GM13976 (cell line): ENCODE results near the gene MPHOSPH10.
"Not testable (repeated sequence)": the region's sequence is repeated elsewhere in the genome, so short reads cannot be mapped to it uniquely, and the experiment has no call there.

ENCODE experiments used
- DNase-seq: peaks from one replicate; pipeline ENCODE4 v3.0.0; 2012; ENCODE audit warnings: low spot score
- in situ Hi-C: fragments of 300-500 bp; cut with MboI; formaldehyde crosslinking; loops from one replicate; pipeline ENCODE4 v1.12.0; 2022; ENCODE audit warnings: low sequenced_read_pairs, mixed read lengths, inconsistent platforms; ENCODE audit not compliant: unreplicated experiment
- TF ChIP-seq, protein P1 (sequence below): IDR thresholded peaks from 2 replicates; pipeline ENCODE4 v1.5.1; 2012; ENCODE audit warnings: borderline replicate concordance, mild to moderate bottlenecking; ENCODE audit not compliant: insufficient read depth; ENCODE audit errors: extremely low read depth, missing control alignments, control extremely low read depth

Gene MPHOSPH10

GRCh38 chr2:71130152-71130904, at the start of gene MPHOSPH10, which contains the start of gene MCEE:
Gene MPHOSPH10 (plus strand): TSS chr2:71130634. CDS start chr2:71130666, 32 bp downstream.
Gene MCEE (minus strand): TSS chr2:71130229. CDS start chr2:71130219, 10 bp downstream.
- in situ Hi-C loops, result no loop called here
- DNase-seq, result peak; percentile 94
- TF ChIP-seq, protein P1, sequence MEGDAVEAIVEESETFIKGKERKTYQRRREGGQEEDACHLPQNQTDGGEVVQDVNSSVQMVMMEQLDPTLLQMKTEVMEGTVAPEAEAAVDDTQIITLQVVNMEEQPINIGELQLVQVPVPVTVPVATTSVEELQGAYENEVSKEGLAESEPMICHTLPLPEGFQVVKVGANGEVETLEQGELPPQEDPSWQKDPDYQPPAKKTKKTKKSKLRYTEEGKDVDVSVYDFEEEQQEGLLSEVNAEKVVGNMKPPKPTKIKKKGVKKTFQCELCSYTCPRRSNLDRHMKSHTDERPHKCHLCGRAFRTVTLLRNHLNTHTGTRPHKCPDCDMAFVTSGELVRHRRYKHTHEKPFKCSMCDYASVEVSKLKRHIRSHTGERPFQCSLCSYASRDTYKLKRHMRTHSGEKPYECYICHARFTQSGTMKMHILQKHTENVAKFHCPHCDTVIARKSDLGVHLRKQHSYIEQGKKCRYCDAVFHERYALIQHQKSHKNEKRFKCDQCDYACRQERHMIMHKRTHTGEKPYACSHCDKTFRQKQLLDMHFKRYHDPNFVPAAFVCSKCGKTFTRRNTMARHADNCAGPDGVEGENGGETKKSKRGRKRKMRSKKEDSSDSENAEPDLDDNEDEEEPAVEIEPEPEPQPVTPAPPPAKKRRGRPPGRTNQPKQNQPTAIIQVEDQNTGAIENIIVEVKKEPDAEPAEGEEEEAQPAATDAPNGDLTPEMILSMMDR, result no peak

GRCh38 chr2:71082402-71083252, 47.8 kb upstream of the MPHOSPH10 start:
- in situ Hi-C loops, result no loop called here
- TF ChIP-seq, protein P1, result no peak
- no peak for DNase-seq

DNA sequence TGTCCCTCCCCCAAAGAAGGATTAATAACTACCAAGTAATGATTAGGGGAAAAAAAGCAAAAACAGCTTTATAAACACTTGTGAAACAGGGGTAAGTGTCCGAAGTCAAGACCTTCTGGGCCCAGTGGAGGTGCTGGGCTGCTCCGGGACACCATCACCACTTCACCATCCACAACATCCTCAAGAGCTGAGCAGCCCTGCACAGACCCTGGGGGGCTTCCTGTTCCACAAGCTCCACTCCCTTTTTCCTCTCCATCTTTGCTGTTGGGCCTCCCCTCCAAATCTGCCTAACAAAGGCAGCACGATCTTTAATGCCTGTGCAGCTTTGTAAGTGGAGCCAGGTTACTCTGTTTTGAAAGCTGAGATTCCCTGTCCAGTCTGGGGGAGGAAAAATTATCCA, 47.1 kb upstream of the MPHOSPH10 start:
- DNase-seq, in situ Hi-C loops: not testable (repeated sequence)

GRCh38 chr2:71083752-71084312, 46.6 kb upstream of the MPHOSPH10 start:
- in situ Hi-C loops, DNase-seq: not testable (repeated sequence)

DNA sequence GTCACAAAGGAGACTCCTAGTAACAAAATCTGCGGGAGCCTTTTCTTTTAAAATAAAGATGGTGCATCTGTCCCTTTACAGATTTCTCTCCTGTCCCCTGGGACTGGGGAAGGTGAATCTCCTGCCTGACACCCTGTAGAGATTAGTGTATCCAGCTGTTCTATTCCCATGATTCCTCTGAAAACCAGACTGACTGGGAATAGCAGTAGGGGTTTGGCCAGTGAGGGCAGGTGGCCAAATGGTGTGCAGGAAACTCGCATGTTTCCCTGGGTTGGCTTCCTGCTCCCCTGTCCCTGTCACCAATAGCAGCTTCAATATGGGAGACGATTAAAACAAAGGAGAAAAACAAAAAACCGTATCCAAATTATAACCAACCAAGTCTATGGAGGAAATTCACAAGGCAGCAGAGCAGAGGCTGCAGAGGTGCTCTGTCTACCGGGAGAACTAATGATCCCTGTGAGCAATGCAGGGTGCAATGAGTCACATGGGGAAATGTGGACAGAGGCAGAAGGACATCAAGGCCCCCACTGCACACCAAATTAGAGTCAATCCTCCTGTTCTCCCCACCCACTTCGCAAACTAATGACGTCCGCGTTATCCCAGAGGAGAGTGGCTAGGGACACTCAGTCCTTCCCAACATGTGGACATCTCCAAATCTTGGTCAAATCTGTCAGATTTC, 45.0 kb upstream of the MPHOSPH10 start:
- in situ Hi-C loops, DNase-seq: not testable (repeated sequence)

GRCh38 chr2:71089475-71089874, 41.0 kb upstream of the MPHOSPH10 start:
- DNase-seq, in situ Hi-C loops: not testable (repeated sequence)

DNA sequence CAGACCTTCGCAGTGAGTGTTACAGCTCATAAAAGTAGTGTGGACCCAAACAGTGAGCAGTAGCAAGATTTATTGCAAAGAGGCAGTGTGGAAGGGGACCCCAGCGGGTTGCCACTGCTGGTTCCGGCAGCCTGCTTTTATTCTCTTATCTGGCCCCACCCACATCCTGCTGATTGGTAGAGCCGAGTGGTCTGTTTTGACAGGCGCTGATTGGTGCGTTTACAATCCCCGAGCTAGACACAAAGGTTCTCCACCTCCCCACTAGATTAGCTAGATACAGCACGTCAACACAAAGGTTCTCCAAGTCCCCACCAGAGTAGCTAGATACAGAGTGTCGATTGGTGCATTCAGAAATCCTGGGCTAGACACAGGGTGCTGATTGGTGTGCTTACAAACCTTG, 38.6 kb upstream of the MPHOSPH10 start:
- DNase-seq, in situ Hi-C loops: not testable (repeated sequence)

- in situ Hi-C loops, result not testable (repeated sequence)
Observed at GRCh38 chr2:71092491-71093260, 37.8 kb upstream of the MPHOSPH10 start.

DNA sequence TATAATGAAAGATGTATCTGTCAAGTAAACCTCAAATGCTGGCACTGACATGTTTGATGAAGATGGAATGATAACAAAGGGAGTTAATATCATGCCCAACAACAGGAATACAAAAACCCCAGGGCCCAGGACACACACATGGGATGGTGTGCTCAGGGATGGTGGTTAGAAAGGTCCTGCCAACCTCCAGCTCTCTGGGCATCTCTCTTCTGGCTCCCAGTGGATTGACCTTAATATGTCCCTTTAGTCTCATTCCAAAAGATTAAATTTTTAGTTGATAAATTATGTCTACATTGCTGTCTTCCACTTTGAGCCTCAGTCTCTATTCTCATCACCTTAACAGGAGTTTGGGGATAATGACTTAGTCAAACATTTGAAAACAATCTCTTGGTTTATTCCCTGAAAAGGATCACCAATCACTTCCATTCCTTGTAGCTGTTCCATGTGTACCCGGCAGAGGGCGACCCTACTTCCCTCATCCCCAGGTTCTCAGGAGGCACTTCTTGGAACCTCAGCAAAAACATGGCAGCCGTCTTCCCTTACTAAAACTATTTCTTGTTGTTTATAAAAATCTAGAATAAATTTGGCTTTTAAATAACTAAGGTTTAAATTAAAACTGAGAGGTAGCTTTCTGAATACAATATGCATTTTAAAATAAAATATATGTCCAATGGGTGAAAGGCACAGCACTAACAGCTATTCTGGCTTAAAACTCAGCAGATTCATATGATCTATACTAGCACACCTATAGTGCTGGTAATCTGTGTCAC, 30.1 kb upstream of the MPHOSPH10 start:
- peak; percentile 66 for DNase-seq
- in situ Hi-C loops, result no loop called here
- TF ChIP-seq, protein P1, result peak; percentile 63

More at GRCh38 chr2:71092491-71093260, 37.8 kb upstream of the MPHOSPH10 start:
- DNase-seq, result not testable (repeated sequence)
